GM19328 (cell line): ENCODE measurements around the gene ABTB2.

Experiments used
- ATAC-seq: cut with Tn5 transposase; IDR thresholded peaks from one replicate; pipeline ENCODE4 v1.9.1; 2021; ENCODE audit warnings: mild to moderate bottlenecking, moderate library complexity; ENCODE audit not compliant: unreplicated experiment

Gene ABTB2

GRCh38 chr11:34155757-34156062 is 202.1 kb downstream of the ABTB2 start:
- ATAC-seq, result no peak

GRCh38 chr11:34155057-34155756 is 202.6 kb downstream of the ABTB2 start:
- ATAC-seq, result no peak

- peak; percentile 66 for ATAC-seq
Observed at GRCh38 chr11:34154059-34154875, 203.5 kb downstream of the ABTB2 start.

GRCh38 chr11:34151916-34152845 is 205.6 kb downstream of the ABTB2 start:
- no peak for ATAC-seq

- ATAC-seq, result no peak
Observed at GRCh38 chr11:34151166-34151565, 206.6 kb downstream of the ABTB2 start.

GRCh38 chr11:34150494-34151151 is 207.2 kb downstream of the ABTB2 start:
- no peak for ATAC-seq

- no peak for ATAC-seq
Observed at GRCh38 chr11:34149786-34150185, 208.0 kb downstream of the ABTB2 start.

GRCh38 chr11:34149274-34149673 is 208.5 kb downstream of the ABTB2 start:
- no peak for ATAC-seq

- ATAC-seq, result no peak
Observed at GRCh38 chr11:34148504-34149165, 209.2 kb downstream of the ABTB2 start.

GRCh38 chr11:34147581-34147980 is 210.2 kb downstream of the ABTB2 start:
- ATAC-seq, result no peak

GRCh38 chr11:34146866-34147265 is 210.9 kb downstream of the ABTB2 start:
- ATAC-seq, result no peak

GRCh38 chr11:34146411-34146810 is 211.4 kb downstream of the ABTB2 start:
- ATAC-seq, result no peak

- ATAC-seq, result peak; percentile 51
Observed at GRCh38 chr11:34145847-34146381, 211.9 kb downstream of the ABTB2 start.

GRCh38 chr11:34145073-34145472 is 212.7 kb downstream of the ABTB2 start:
- ATAC-seq, result no peak

- ATAC-seq, result no peak
Observed at GRCh38 chr11:34143048-34143447, 214.8 kb downstream of the ABTB2 start.

GRCh38 chr11:34140149-34140548 is 217.7 kb downstream of the ABTB2 start:
- ATAC-seq, result no peak

- ATAC-seq, result no peak
Observed at GRCh38 chr11:34139346-34139745, 218.5 kb downstream of the ABTB2 start.

- ATAC-seq, result no peak
Observed at GRCh38 chr11:34136420-34136819, 221.4 kb downstream of the ABTB2 start.

- ATAC-seq, result no peak
Observed at GRCh38 chr11:34135439-34135838, 222.4 kb downstream of the ABTB2 start.

GRCh38 chr11:34134765-34135164 is 223.0 kb downstream of the ABTB2 start:
- no peak for ATAC-seq
